Measurements from ENCODE around the gene SPPL3. TPM values are rescaled to one million over a fixed set of nuclear protein-coding genes. Genes with fewer than 3 reads are reported as not detected.

Gene SPPL3
- polyA plus RNA-seq, 1 of the 3 experiments (the other 2 are of a cell fraction), result 18.8 TPM

GRCh38 chr12:120725659-120726509 is 178.3 kb downstream of the SPPL3 start, which contains the start of gene ACADS:
Gene ACADS, plus strand, starts transcription at chr12:120725826. Its CDS starts 60 bp downstream, at chr12:120725886.
- peaks cover 27 to 32% of the 10 kb centered on the region in 2 experiments for H3K36me3 ChIP-seq (replicated peaks in 1 of 2; ENCODE audit: control insufficient read depth in 1 of 2, insufficient read depth in 2 of 2, low read length in 1 of 2)
- peak within 1 kb of the TSS; percentile 60 for H3K4me3 ChIP-seq (ENCODE audit: low read depth in 2 of 2, low read length in 1 of 2)
- WGBS (ENCODE audit: low lambda C conversion rate), result 29% methylated on average over 35 of the region's 66 CpGs
- H3K4me1 ChIP-seq (ENCODE audit: control insufficient read depth in 1 of 2, insufficient read depth in 2 of 2, low read depth in 1 of 2, low read length in 1 of 2), result peaks cover 2 to 27% of the 10 kb centered on the region in 2 experiments; a peak in 2 of 4 replicates
- H3F3A ChIP-seq (replicated peaks; ENCODE audit: insufficient read depth), result no peaks in the 10 kb centered on the region
- ChIA-PET POLR2A (no interaction called here), CTCF (interaction anchor here (0.8 to 1.6 kb wide), 6 partner anchors 12 to 246 kb away, joined by 3 to 8 read pairs (median 4); no protein-coding TSS in a partner anchor)
- H3K9me3 ChIP-seq, result no peaks in the 10 kb centered on the region
- H3K27me3 ChIP-seq (ENCODE audit: insufficient read depth), result no peaks in the 10 kb centered on the region
- H2AFZ ChIP-seq (ENCODE audit: low read depth), result peak within 1 kb of the TSS; percentile 78
- H3K9ac ChIP-seq, result peak within 1 kb of the TSS; percentile 49; the same call in 1 of the 2 replicates
- no peaks in the 10 kb centered on the region for H3K9me2 ChIP-seq
- no peaks in the 10 kb centered on the region for H3K79me2 ChIP-seq (ENCODE audit: insufficient read depth)
- no peak within 1 kb of the TSS; a peak in 1 of 4 replicates for H3K27ac ChIP-seq (ENCODE audit: low read depth in 2 of 2, low read length in 1 of 2)
- no peaks in the 10 kb centered on the region for H4K20me1 ChIP-seq (ENCODE audit: insufficient read depth)
- DNase-seq, result peak; percentile 98
- H3K4me2 ChIP-seq, result peak within 1 kb of the TSS; percentile 94
- TF ChIP-seq USF1 (IDR thresholded peaks at IDR 0.05; ENCODE audit: borderline replicate concordance, low read depth) (no peak), FOXM1 (IDR thresholded peaks at IDR 0.05; ENCODE audit: low read depth) (no peak), JUND (IDR thresholded peaks at IDR 0.05) (no peak), MEF2A (IDR thresholded peaks at IDR 0.05; ENCODE audit: borderline replicate concordance, low read depth) (no peak), IRF3 (IDR thresholded peaks at IDR 0.05; ENCODE audit: low read depth, low read length) (no peak), FOSL2 (IDR thresholded peaks at IDR 0.05; ENCODE audit: borderline replicate concordance, low read depth) (no peak), GATA2 (CRISPR knock-in tag; IDR thresholded peaks at IDR 0.05) (no peak), RXRA (IDR thresholded peaks at IDR 0.05; ENCODE audit: borderline replicate concordance, low read depth) (no peak), POLR2AphosphoS5 (IDR thresholded peaks at IDR 0.05; ENCODE audit: low read depth, low read length) (no peak), FOXJ3 (CRISPR knock-in tag; IDR thresholded peaks at IDR 0.05) (no peak), CHD2 (IDR thresholded peaks at IDR 0.05; ENCODE audit: low read length, partially characterized antibody) (no peak), EP300 (IDR thresholded peaks at IDR 0.05; ENCODE audit: borderline replicate concordance in 1 of 2, low read depth in 1 of 2, low read length in 1 of 2) (no peak), TEAD4 (IDR thresholded peaks at IDR 0.05; ENCODE audit: borderline replicate concordance, insufficient read depth) (no peak), MXI1 (IDR thresholded peaks at IDR 0.05; ENCODE audit: low read depth, low read length) (peak; percentile 72), RAD21 (IDR thresholded peaks at IDR 0.05; ENCODE audit: low read length) (no peak), ZBTB33 (IDR thresholded peaks at IDR 0.05; ENCODE audit: borderline replicate concordance, low read depth) (no peak), RFX5 (IDR thresholded peaks at IDR 0.05; ENCODE audit: low read length) (no peak), GABPA (IDR thresholded peaks at IDR 0.05; ENCODE audit: low read depth) (no peak), TAF1 (IDR thresholded peaks at IDR 0.05; ENCODE audit: borderline replicate concordance, low read depth, low read length) (0 out of 2 replicates have a peak, but pooled peaks have one; percentile 20), RCOR1 (IDR thresholded peaks at IDR 0.05; ENCODE audit: low read length) (no peak), NRF1 (IDR thresholded peaks at IDR 0.05; ENCODE audit: low read depth, low read length) (peak; percentile 48), NFIC (IDR thresholded peaks at IDR 0.05; ENCODE audit: borderline replicate concordance) (no peak), MAX (IDR thresholded peaks at IDR 0.05; ENCODE audit: low read depth) (peak; percentile 61; the same call in 1 of the 2 replicates), CTCF (IDR thresholded peaks at IDR 0.05) (no peak)
